Cardiac ventricle fibroblast (primary cell): ENCODE measurements around the gene POU1F1. TPM values are rescaled to one million over a fixed set of nuclear protein-coding genes. Genes with fewer than 3 reads are reported as not detected.

ENCODE experiments used
- total RNA-seq: library from RNA; depleted of rRNA; stranded (reverse); fragments of >200 nt; gene quantifications from 2 replicates; pipeline ENCODE4 v1.2.3, GENCODE V29; 2015

POU1F1 gene
- not detected in 2 replicates for total RNA-seq

GRCh38 chr3:87276484-87276883 is at the start of gene POU1F1:
POU1F1 (minus strand) TSS chr3:87276584; CDS start chr3:87276462, 122 bp downstream.

GRCh38 chr3:87227104-87227834 is 49.1 kb downstream of the POU1F1 start, which contains the start of gene CHMP2B:
CHMP2B (plus strand) TSS chr3:87227309; CDS start chr3:87227523, 214 bp downstream.

Other genes with a start within 250 kb of the POU1F1 start
- gene CHMP2B, start 49.3 kb downstream of the POU1F1 start, total RNA-seq, result 19.1 and 24.0 TPM in 2 replicates